ENCODE measurements around the gene IPO7. TPM values are rescaled to one million over a fixed set of nuclear protein-coding genes. Genes with fewer than 3 reads are reported as not detected.

Gene IPO7
- 102 and 120 TPM in 2 replicates for total RNA-seq

DNA sequence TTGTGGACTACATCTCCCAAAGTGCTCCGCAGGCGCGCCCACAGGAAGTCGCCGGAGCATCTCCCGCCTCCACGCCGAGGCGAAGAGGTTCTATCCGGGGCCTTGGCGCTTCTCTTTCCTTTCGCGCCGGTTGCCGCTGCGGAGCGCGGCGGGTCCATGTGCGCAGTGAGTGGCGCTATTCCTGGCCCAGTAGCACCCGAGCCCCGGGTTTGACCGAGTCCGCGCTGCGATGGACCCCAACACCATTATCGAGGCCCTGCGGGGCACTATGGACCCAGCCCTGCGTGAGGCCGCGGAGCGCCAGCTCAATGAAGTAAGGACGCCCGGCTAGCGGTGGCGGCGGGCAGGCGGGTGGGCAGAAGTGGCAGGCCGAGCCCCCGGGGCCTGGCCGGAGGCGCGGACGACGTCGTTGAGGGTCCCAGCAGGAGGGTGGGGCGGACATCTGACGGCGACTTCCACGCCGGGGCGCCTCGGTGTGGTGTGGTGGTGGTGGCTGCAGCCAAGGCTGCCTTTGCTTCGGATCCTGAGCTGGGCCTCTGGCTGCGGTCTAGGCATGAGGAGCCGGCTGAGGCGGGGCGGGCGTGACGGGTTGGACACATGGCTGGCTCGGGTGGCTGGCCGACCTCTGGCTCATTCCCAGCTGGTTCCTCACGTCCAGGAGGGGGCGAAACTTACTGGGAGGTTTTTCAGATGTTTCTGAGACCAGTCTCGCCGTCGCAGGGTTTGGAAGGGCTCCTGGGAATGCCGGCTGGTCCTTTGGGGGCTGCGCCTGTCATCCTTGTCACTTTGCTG, at the start of gene IPO7:
Gene IPO7 (plus strand): TSS at position 118 of the 792 bp plus-strand sequence. CDS start 112 bp downstream, at position 230.

DNA sequence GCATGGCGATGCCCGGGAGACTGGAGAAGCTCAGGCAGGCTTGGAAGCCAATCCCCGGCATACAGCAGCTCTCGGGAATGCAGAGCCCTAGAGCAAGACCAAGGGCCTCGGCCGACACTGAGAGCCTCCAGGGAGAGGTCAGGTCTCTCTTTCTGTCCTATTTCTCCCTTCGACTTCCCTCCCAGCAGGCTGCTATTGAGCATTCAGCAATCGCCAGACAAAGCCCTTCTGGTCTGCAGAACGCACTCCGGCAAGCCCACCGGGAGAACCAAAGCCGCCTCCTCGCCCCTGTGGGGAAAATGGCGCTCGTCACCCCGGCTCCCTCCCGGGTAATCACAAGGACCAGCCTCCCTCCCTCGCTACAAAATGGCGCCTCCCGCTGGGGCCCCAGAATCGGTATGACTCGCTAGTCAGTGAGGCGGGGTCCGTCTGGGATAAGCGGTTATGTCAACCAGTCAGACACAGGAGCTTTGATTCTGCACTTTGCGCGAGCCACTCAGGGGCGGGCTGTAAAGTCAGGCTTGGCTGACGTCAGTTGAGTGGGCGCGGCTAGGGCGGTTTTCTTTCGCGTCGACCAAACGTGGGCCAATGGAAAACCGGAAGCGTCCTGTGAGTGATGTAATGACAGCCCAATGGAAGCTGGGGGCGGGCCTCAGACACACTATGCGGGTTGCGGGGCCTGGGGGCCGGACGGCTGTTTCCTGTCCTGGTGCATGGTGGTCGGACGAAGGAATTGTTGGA, 76.0 kb downstream of the IPO7 start, which contains the start of gene ZNF143:
Gene ZNF143 (plus strand): TSS at position 691 of the 741 bp plus-strand sequence. CDS start 10,297 bp downstream, outside the sequence.

Other genes starting within 250 kb of the IPO7 start
- gene DENND5A, start 119.3 kb upstream of the IPO7 start, total RNA-seq: 122 and 167 TPM in 2 replicates
- 47.5 and 52.7 TPM in 2 replicates for gene TMEM41B, start 70.1 kb upstream of the IPO7 start, total RNA-seq
- 19.3 and 21.7 TPM in 2 replicates for gene ZNF143, start 76.4 kb downstream of the IPO7 start, total RNA-seq
- gene WEE1, start 189.0 kb downstream of the IPO7 start, total RNA-seq: 28.4 and 40.3 TPM in 2 replicates